Endothelial cell (in vitro differentiated cells): ENCODE measurements around the gene ANXA2. TPM values are rescaled to one million over a fixed set of nuclear protein-coding genes. Genes with fewer than 3 reads are reported as not detected.

Source experiments
- DNase-seq: peaks from one replicate; pipeline ENCODE4 v3.0.0; 2021; ENCODE audit warnings: low spot score
- H3K27ac Mint-ChIP-seq: one replicate; pipeline ENCODE4 v1.8.0; 2021; ENCODE audit warnings: mixed read lengths, inconsistent platforms; ENCODE audit not compliant: unreplicated experiment
- H3K27me3 Mint-ChIP-seq: one replicate; pipeline ENCODE4 v1.8.0; 2021; ENCODE audit warnings: mild to moderate bottlenecking, moderate library complexity, mixed read lengths, inconsistent platforms; ENCODE audit not compliant: unreplicated experiment
- H3K36me3 Mint-ChIP-seq: one replicate; pipeline ENCODE4 v1.8.0; 2021; ENCODE audit warnings: mild to moderate bottlenecking, low read depth, mixed read lengths, inconsistent platforms; ENCODE audit not compliant: unreplicated experiment
- H3K4me1 Mint-ChIP-seq: one replicate; pipeline ENCODE4 v1.8.0; 2021; ENCODE audit warnings: mild to moderate bottlenecking, mixed read lengths, inconsistent platforms; ENCODE audit not compliant: unreplicated experiment
- H3K4me3 Mint-ChIP-seq: one replicate; pipeline ENCODE4 v1.8.0; 2021; ENCODE audit warnings: mild to moderate bottlenecking, mixed read lengths, inconsistent platforms; ENCODE audit not compliant: unreplicated experiment
- H3K9me3 Mint-ChIP-seq: one replicate; pipeline ENCODE4 v1.8.0; 2021; ENCODE audit warnings: mixed read lengths, inconsistent platforms; ENCODE audit not compliant: unreplicated experiment
- total RNA-seq: library from RNA; stranded (reverse); fragmentation: NEBNext Ultra II Directional; extraction: Animal tissue kit (Norgen Biotek cat#: 25700); gene quantifications from one replicate; pipeline ENCODE4 v1.2.1, GENCODE V29; 2021; ENCODE audit not compliant: unreplicated experiment
- TF ChIP-seq, protein P1 (sequence below): fragments of 200-600 bp; sonication (generic); IDR thresholded peaks from one replicate; pipeline ENCODE4 v1.5.0; 2021; ENCODE audit warnings: antibody characterized with exemption; ENCODE audit not compliant: unreplicated experiment

Gene ANXA2
- total RNA-seq, 1 donor from 2014 or later = 283 TPM

GRCh38 chr15:60324706-60325438 lies 72.9 kb downstream of the ANXA2 start:
- Mint-ChIP-seq H3K27ac (no peak overlapping the region), H3K4me3 (no peak overlapping the region), H3K36me3 (no peaks in the 10 kb centered on the region), H3K4me1 (no peaks in the 10 kb centered on the region), H3K27me3 (peaks cover 3% of the 10 kb centered on the region), H3K9me3 (no peaks in the 10 kb centered on the region)
- TF ChIP-seq, protein P1, sequence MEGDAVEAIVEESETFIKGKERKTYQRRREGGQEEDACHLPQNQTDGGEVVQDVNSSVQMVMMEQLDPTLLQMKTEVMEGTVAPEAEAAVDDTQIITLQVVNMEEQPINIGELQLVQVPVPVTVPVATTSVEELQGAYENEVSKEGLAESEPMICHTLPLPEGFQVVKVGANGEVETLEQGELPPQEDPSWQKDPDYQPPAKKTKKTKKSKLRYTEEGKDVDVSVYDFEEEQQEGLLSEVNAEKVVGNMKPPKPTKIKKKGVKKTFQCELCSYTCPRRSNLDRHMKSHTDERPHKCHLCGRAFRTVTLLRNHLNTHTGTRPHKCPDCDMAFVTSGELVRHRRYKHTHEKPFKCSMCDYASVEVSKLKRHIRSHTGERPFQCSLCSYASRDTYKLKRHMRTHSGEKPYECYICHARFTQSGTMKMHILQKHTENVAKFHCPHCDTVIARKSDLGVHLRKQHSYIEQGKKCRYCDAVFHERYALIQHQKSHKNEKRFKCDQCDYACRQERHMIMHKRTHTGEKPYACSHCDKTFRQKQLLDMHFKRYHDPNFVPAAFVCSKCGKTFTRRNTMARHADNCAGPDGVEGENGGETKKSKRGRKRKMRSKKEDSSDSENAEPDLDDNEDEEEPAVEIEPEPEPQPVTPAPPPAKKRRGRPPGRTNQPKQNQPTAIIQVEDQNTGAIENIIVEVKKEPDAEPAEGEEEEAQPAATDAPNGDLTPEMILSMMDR = no peak
- DNase-seq = no peak

DNA sequence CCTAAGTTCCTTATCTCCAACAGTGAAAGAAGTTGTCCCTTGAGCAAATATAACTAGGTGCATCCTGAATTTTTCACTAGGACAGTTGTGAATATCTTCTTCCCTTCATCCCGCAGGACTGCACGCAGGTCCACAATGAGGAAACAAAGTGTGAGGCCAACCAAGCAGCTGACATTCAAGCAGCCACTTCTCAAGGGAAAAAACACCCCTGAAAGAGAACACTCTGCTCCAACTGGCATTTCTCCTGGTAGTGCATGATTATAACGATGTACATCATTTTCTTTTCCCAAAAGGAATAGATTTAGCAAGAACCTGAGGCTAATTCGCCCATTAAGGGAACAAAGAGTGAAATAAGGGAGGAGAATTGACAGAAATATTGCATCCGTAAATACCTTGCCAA lies 74.5 kb downstream of the ANXA2 start:
- H3K36me3 Mint-ChIP-seq = no peaks in the 10 kb centered on the region
- H3K27me3 Mint-ChIP-seq = peaks cover 3% of the 10 kb centered on the region
- H3K27ac Mint-ChIP-seq = no peak overlapping the region
- DNase-seq = no peak
- TF ChIP-seq, protein P1 = no peak
- no peaks in the 10 kb centered on the region for H3K9me3 Mint-ChIP-seq
- no peaks in the 10 kb centered on the region for H3K4me1 Mint-ChIP-seq
- H3K4me3 Mint-ChIP-seq = no peak overlapping the region

- Mint-ChIP-seq H3K27ac (no peak overlapping the region), H3K9me3 (no peaks in the 10 kb centered on the region), H3K4me3 (no peak overlapping the region), H3K36me3 (no peaks in the 10 kb centered on the region), H3K27me3 (peaks cover 3% of the 10 kb centered on the region), H3K4me1 (no peaks in the 10 kb centered on the region)
- no peak for DNase-seq
- TF ChIP-seq, protein P1 = no peak
Observed at GRCh38 chr15:60320365-60320764, 77.4 kb downstream of the ANXA2 start.

DNA sequence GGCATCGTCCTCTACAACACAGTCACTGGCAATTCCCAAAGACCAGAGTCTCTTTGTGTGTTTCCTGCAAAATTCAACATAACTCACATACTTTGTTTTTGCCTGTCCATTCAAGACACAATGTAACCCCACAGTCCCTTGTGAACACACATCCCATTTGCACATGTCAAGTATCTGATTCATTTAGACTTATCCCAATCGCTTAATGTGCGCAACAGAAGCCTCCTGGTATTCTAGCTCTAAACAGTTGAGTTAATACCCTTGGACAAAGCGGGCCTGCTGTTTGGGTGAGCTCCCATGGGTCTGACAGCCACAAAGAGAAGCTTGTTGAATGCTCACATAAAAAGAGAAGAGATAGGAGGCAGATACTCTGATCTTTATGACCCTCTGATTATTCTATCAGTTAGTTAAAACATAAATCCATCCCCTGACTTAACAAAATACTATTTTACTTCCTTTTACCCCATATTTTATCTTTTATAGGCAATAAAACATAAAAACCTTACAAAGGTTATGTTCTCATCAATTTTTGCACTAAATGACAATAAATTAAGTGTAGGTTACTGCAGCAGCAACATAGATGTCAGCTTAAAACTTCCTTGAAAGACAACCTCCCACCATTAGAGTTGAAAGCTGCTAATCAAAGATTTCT lies 79.4 kb downstream of the ANXA2 start:
- Mint-ChIP-seq H3K4me3 (no peak overlapping the region), H3K27ac (no peak overlapping the region), H3K9me3 (no peaks in the 10 kb centered on the region), H3K27me3 (peaks cover 3% of the 10 kb centered on the region), H3K36me3 (no peaks in the 10 kb centered on the region), H3K4me1 (no peaks in the 10 kb centered on the region)
- TF ChIP-seq, protein P1 = no peak
- no peak for DNase-seq

DNA sequence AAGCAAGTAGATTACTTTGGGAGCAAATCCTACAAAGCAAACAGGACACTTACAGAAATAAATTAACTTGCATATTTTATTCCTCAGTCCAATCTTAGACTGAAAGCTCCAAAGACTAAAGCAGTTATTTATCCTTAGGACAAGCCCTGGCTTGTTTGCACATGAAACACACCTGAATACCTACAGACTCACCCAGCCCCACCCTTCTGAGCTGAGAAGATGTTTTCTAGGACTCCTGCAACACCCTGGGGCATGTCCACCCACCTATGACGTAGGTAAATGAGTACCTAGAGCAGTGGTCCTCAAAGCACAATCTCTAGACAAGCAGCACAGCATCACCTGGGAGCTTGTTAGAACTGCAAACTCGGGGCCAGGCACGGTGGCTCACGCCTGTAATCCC lies 80.8 kb downstream of the ANXA2 start:
- Mint-ChIP-seq H3K27ac (no peak overlapping the region), H3K9me3 (no peaks in the 10 kb centered on the region), H3K4me3 (no peak overlapping the region), H3K4me1 (peaks cover 3% of the 10 kb centered on the region), H3K27me3 (peaks cover 3% of the 10 kb centered on the region), H3K36me3 (no peaks in the 10 kb centered on the region)
- DNase-seq = no peak
- TF ChIP-seq, protein P1 = no peak
